ENCODE results near the gene SAAL1. TPM values are rescaled to one million over a fixed set of nuclear protein-coding genes. Genes with fewer than 3 reads are reported as not detected.

SAAL1 gene
- total and polyA plus RNA-seq, 9 of the 15 experiments (the other 6 are each of a cell fraction or from before 2014, with no cell fraction given): 38.9 to 77.5 (median 56.4) TPM

- TF ChIP-seq RAD21 (CRISPR knock-in tag; conservative IDR thresholded peaks at IDR 0.05 in 1 of 2, IDR thresholded peaks at IDR 0.05 in 1 of 2) (peak; percentile 63 to 83), KLF16 (IDR thresholded peaks at IDR 0.05) (peak; percentile 38; the same call in 1 of the 2 replicates), E2F1 (CRISPR knock-in tag; IDR thresholded peaks at IDR 0.05) (0 out of 2 replicates have a peak, but pooled peaks have one; percentile 28), DEAF1 (CRISPR knock-in tag; IDR thresholded peaks at IDR 0.05) (peak; percentile 47; the same call in 1 of the 2 replicates), BMI1 (IDR thresholded peaks at IDR 0.05; ENCODE audit: low read length) (no peak), STAG1 (CRISPR knock-in tag; IDR thresholded peaks at IDR 0.05; ENCODE audit: borderline replicate concordance) (peak; percentile 90), NFATC3 (IDR thresholded peaks at IDR 0.05) (no peak), ADNP (tag; IDR thresholded peaks at IDR 0.05) (no peak)
Measured at GRCh38 chr11:18115360-18116127, 9.7 kb upstream of the SAAL1 start (continued).
